Stimulated activated CD4-positive, alpha-beta T cell treated with anti-CD3 and anti-CD28 coated beads, Interleukin-1b, Interleukin-23, amount 100 ng/mL, for 1 hour (primary cell): ENCODE measurements around the gene NTMT1.

ENCODE experiments used
- DNase-seq, 2 donors: peaks; one replicate each; pipeline ENCODE4 v3.0.0-alpha.2; 2020; ENCODE audit warnings: low read depth in 2 of 2

The NTMT1 gene

GRCh38 chr9:129678844-129679243, 52.9 kb downstream of the NTMT1 start:
- no peak for DNase-seq

- DNase-seq = no peak
These were observed 53.6 kb downstream of the NTMT1 start for GRCh38 chr9:129679537-129679936.

DNA sequence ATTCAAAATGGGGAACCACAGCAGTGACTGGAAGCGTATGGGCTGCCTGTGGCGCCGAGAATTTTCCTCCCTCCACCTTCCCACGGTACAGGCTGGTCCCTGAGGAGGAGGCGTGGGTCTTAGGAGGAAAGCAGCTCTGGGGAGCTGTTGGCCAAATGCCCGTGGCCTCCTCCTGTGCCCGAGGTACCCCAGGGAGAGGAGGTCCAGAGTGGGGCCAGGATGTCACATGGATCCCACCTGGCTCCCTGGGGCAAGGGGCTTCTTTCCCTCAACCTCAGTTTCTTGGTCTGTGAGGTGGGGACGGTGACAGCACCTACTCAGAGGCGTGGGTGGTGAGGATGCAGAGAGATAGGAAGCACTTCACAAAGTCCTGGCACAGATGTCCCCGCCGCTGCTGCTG, 56.0 kb downstream of the NTMT1 start:
- DNase-seq = no peak

DNA sequence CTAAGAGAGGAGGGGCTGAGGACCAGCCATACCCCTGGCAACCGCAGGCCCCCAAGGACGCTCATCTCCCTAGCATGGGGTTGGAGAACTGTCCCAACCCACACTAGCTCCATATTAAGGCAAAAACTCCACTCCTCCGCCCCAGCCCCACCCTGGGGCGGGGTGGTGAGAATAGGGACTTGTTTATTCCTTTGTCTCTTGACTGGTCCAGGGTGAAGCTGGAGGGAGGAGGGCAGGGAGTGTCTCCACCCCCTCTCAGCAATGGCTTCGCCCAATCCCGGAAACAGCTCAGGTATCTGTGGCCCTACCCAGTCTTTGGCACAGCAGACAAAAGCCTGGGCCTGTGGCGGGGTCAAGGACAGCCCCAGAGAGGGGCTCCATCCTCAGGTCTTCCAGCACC, 56.4 kb downstream of the NTMT1 start:
- DNase-seq = no peak

GRCh38 chr9:129685220-129685932, 59.4 kb downstream of the NTMT1 start:
- DNase-seq = no peak
